Hepatocyte (in vitro differentiated cells): ENCODE data around the gene PDE8B. TPM values are rescaled to one million over a fixed set of nuclear protein-coding genes. Genes with fewer than 3 reads are reported as not detected.

Experiments used
- DNase-seq: peaks from one replicate; pipeline ENCODE4 v3.0.0-alpha.2; 2016; ENCODE audit warnings: low spot score
- H2AFZ ChIP-seq: fragments of 200-600 bp; sonication (generic); 2 replicates; pipeline ENCODE4 v1.6.0; 2016; ENCODE audit warnings: antibody characterized with exemption, mild to moderate bottlenecking
- H3K27ac ChIP-seq: fragments of 200-600 bp; sonication (generic); 2 replicates; pipeline ENCODE4 v1.5.1; 2016; ENCODE audit warnings: mild to moderate bottlenecking
- H3K27me3 ChIP-seq: fragments of 200-600 bp; sonication (generic); 2 replicates; pipeline ENCODE4 v1.6.1; 2016
- H3K36me3 ChIP-seq: fragments of 200-600 bp; sonication (generic); replicated peaks from 2 replicates; pipeline ENCODE4 v1.5.1; 2016; ENCODE audit warnings: low read depth; ENCODE audit not compliant: insufficient read depth
- H3K4me1 ChIP-seq: fragments of 200-600 bp; sonication (generic); 2 replicates; pipeline ENCODE4 v1.5.1; 2016; ENCODE audit warnings: mild to moderate bottlenecking, moderate library complexity; ENCODE audit not compliant: insufficient read depth
- H3K4me2 ChIP-seq: fragments of 200-600 bp; sonication (generic); 2 replicates; pipeline ENCODE4 v1.6.0; 2016
- H3K4me3 ChIP-seq: fragments of 200-600 bp; sonication (generic); 2 replicates; pipeline ENCODE4 v1.5.1; 2016; ENCODE audit warnings: mild to moderate bottlenecking
- H3K79me2 ChIP-seq: fragments of 200-600 bp; sonication (generic); 2 replicates; pipeline ENCODE4 v1.6.0; 2017; ENCODE audit warnings: mild to moderate bottlenecking
- H3K9me2 ChIP-seq: fragments of 200-600 bp; sonication (generic); replicated peaks from 2 replicates; pipeline ENCODE4 v1.6.0; 2017; ENCODE audit warnings: mild to moderate bottlenecking; ENCODE audit not compliant: insufficient read depth
- H3K9me3 ChIP-seq: fragments of 200-600 bp; sonication (generic); 2 replicates; pipeline ENCODE4 v1.5.1; 2016; ENCODE audit warnings: low read depth, mild to moderate bottlenecking
- H4K20me1 ChIP-seq: fragments of 200-600 bp; sonication (generic); 2 replicates; pipeline ENCODE4 v1.6.0; 2016; ENCODE audit warnings: mild to moderate bottlenecking; ENCODE audit not compliant: insufficient read depth, poor library complexity, severe bottlenecking
- CTCF ChIP-seq: fragments of 200-600 bp; sonication (generic); IDR thresholded peaks from 2 replicates; pipeline ENCODE4 v1.5.1; 2016; ENCODE audit warnings: antibody characterized with exemption, mild to moderate bottlenecking; ENCODE audit not compliant: poor library complexity
- EZH2 ChIP-seq: fragments of 200-600 bp; sonication (generic); IDR thresholded peaks from 2 replicates; pipeline ENCODE4 v1.6.1; 2016; ENCODE audit warnings: antibody characterized with exemption, mild to moderate bottlenecking, borderline replicate concordance
- EZH2phosphoT487 ChIP-seq: fragments of 200-600 bp; sonication (generic); IDR thresholded peaks from one replicate; pipeline ENCODE4 v1.6.1; 2018; ENCODE audit warnings: antibody characterized with exemption, mild to moderate bottlenecking, low read depth, moderate library complexity; ENCODE audit not compliant: unreplicated experiment, severe bottlenecking
- WGBS: methylation state at CpG from one replicate; pipeline ENCODE4 v1.1.6; 2016; ENCODE audit warnings: low lambda C conversion rate; ENCODE audit errors: missing lambda C conversion rate; 5-methylcytosine and 5-hydroxymethylcytosine counted together
- polyA plus RNA-seq: library from polyadenylated mRNA; unstranded; fragments of >200 nt; fragmentation: Nextera tagmentation; extraction: Ambion mirVana; gene quantifications from 2 replicates; pipeline ENCODE4 v1.2.1, GENCODE V29; 2016
- total RNA-seq: library from RNA; depleted of rRNA; stranded (reverse); fragments of >200 nt; gene quantifications from 2 replicates; pipeline ENCODE4 v1.2.3, GENCODE V29; 2014

The PDE8B gene
- total and polyA plus RNA-seq, 2 experiments from 2014 or later, result 8.3 to 9.2 TPM

DNA sequence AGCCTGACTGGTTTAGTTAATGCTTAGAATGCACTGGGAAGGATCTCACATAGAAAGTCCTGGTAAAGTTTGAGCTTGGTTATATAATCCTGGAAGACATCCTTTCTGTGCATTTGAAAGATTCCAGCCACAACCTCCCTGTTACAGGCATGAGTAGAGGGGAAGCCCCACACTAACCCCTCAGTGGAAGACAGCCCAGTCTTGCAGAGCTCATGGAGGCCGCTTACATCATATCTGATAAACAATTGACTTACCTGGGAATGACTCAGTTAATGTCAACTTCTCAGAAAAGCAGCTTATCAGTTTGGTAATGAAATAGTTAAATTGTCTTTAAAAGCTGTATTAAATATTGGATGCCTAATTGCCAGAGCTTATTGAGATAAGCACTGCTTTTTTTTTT lies 28.1 kb upstream of the PDE8B start:
- TF ChIP-seq EZH2phosphoT487 (no peak), EZH2 (no peak), CTCF (no peak)
- peaks cover 20% of the 10 kb centered on the region for H3K27me3 ChIP-seq
- peak overlapping the region; percentile 99 for H3K4me2 ChIP-seq
- H3K4me3 ChIP-seq, result no peak overlapping the region
- H3K36me3 ChIP-seq, result no peaks in the 10 kb centered on the region
- no peak for DNase-seq
- no peaks in the 10 kb centered on the region for H3K9me2 ChIP-seq
- H3K4me1 ChIP-seq, result peaks cover 10% of the 10 kb centered on the region
- 67% methylated on average over 1 of the region's 1 CpG for WGBS
- no peak overlapping the region for H2AFZ ChIP-seq
- H4K20me1 ChIP-seq, result no peaks in the 10 kb centered on the region
- no peaks in the 10 kb centered on the region for H3K79me2 ChIP-seq
- H3K9me3 ChIP-seq, result no peaks in the 10 kb centered on the region
- no peak overlapping the region for H3K27ac ChIP-seq

- TF ChIP-seq EZH2, result no peak
- TF ChIP-seq CTCF, result no peak
- no peak for TF ChIP-seq EZH2phosphoT487
- Histone ChIP-seq H3K4me1 (no peaks in the 10 kb centered on the region), H4K20me1 (no peaks in the 10 kb centered on the region), H2AFZ (no peak overlapping the region), H3K79me2 (no peaks in the 10 kb centered on the region), H3K36me3 (no peaks in the 10 kb centered on the region), H3K9me2 (no peaks in the 10 kb centered on the region), H3K9me3 (no peaks in the 10 kb centered on the region), H3K27me3 (no peaks in the 10 kb centered on the region), H3K4me3 (no peak overlapping the region), H3K4me2 (no peak overlapping the region), H3K27ac (no peak overlapping the region)
- DNase-seq, result no peak
- 93% methylated on average over 2 of the region's 2 CpGs for WGBS
Observed at GRCh38 chr5:77186652-77187370, 23.7 kb upstream of the PDE8B start.

DNA sequence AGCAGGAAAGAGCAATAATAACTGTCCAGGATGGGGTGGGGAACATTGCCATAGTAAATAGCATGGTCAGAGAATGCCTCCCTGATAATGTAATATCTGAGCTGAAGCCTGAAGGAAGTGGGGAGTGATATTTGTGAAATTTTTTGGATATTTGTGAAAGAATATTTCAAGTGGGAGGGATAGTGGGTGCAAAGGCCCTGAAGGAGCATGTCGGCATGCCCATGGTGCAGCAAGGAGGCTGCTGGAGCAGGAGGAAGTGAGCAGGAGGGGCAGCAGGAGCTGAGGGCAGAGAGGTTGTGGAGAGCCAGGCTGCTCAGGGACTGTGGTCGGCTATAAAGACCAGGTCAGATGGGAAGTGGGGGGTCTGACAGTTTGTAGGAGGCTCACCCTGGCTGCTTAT lies 21.1 kb upstream of the PDE8B start:
- Histone ChIP-seq H3K4me1 (no peaks in the 10 kb centered on the region), H4K20me1 (no peaks in the 10 kb centered on the region), H3K4me3 (no peak overlapping the region), H2AFZ (no peak overlapping the region), H3K79me2 (no peaks in the 10 kb centered on the region), H3K27me3 (no peaks in the 10 kb centered on the region), H3K9me2 (no peaks in the 10 kb centered on the region), H3K9me3 (no peaks in the 10 kb centered on the region), H3K36me3 (no peaks in the 10 kb centered on the region), H3K27ac (no peak overlapping the region), H3K4me2 (no peak overlapping the region)
- no peak for DNase-seq
- TF ChIP-seq CTCF (no peak), EZH2phosphoT487 (no peak), EZH2 (no peak)
- 97% methylated on average over 2 of the region's 2 CpGs for WGBS
